Inflammatory macrophage (primary cell): ENCODE results near the gene CNTN4.

Experiments
- DNase-seq, 2 donors: peaks; one replicate each; pipeline ENCODE4 v3.0.0-alpha.2; 2020 to 2022

Gene CNTN4

GRCh38 chr3:2927259-2927658, 828.6 kb downstream of the CNTN4 start:
- DNase-seq, result no peak

- DNase-seq, result no peak
These were observed 830.9 kb downstream of the CNTN4 start for GRCh38 chr3:2929574-2929973.

- DNase-seq, result no peak
These were observed 832.6 kb downstream of the CNTN4 start for GRCh38 chr3:2931265-2931664.

- DNase-seq, result no peak
These were observed 835.9 kb downstream of the CNTN4 start for GRCh38 chr3:2934541-2934940.

- no peak for DNase-seq
These were observed 838.4 kb downstream of the CNTN4 start for GRCh38 chr3:2937055-2937454.

GRCh38 chr3:2937592-2937991, 838.9 kb downstream of the CNTN4 start:
- no peak for DNase-seq

- DNase-seq, result no peak
These were observed 840.0 kb downstream of the CNTN4 start for GRCh38 chr3:2938711-2939110.

- no peak for DNase-seq
These were observed 841.4 kb downstream of the CNTN4 start for GRCh38 chr3:2940062-2940461.

GRCh38 chr3:2944628-2945027, 846.0 kb downstream of the CNTN4 start:
- no peak for DNase-seq

GRCh38 chr3:2945121-2945520, 846.5 kb downstream of the CNTN4 start:
- DNase-seq, result no peak

- DNase-seq, result no peak
These were observed 848.9 kb downstream of the CNTN4 start for GRCh38 chr3:2947536-2947935.

- no peak for DNase-seq
These were observed 850.2 kb downstream of the CNTN4 start for GRCh38 chr3:2948882-2949281.

- DNase-seq, result no peak
These were observed 851.5 kb downstream of the CNTN4 start for GRCh38 chr3:2950159-2950558.

- no peak for DNase-seq
These were observed 858.4 kb downstream of the CNTN4 start for GRCh38 chr3:2957115-2957514.

- DNase-seq, result no peak
These were observed 859.9 kb downstream of the CNTN4 start for GRCh38 chr3:2958551-2958950.

- no peak for DNase-seq
These were observed 862.9 kb downstream of the CNTN4 start for GRCh38 chr3:2961576-2961975.

GRCh38 chr3:2967871-2968270, 869.2 kb downstream of the CNTN4 start:
- no peak for DNase-seq

- no peak for DNase-seq
These were observed 869.8 kb downstream of the CNTN4 start for GRCh38 chr3:2968475-2968874.

GRCh38 chr3:2976212-2976611, 877.5 kb downstream of the CNTN4 start:
- DNase-seq, result no peak

GRCh38 chr3:2976796-2977195, 878.1 kb downstream of the CNTN4 start:
- DNase-seq, result no peak

- DNase-seq, result no peak
These were observed 880.5 kb downstream of the CNTN4 start for GRCh38 chr3:2978977-2979732.

- no peak for DNase-seq
These were observed 885.6 kb downstream of the CNTN4 start for GRCh38 chr3:2984005-2984830.

GRCh38 chr3:2984831-2985220, 886.2 kb downstream of the CNTN4 start:
- no peak for DNase-seq

- no peak for DNase-seq
These were observed 886.8 kb downstream of the CNTN4 start for GRCh38 chr3:2985479-2985878.
